ENCODE data around the gene ARCN1. TPM values are rescaled to one million over a fixed set of nuclear protein-coding genes. Genes with fewer than 3 reads are reported as not detected.

ARCN1 gene
- total and polyA plus RNA-seq, 12 donors, result 42.6 to 274 (median 104) TPM

GRCh38 chr11:118529584-118530175, 42.5 kb upstream of the ARCN1 start:
- intact Hi-C loops (cut with DNase I), result no loop called here
- Histone ChIP-seq H3K27ac (no peak overlapping the region), H3K27me3 (no peaks in the 10 kb centered on the region), H3K9me3 (replicated peaks in 1 of 3) (no peaks in the 10 kb centered on the region), H3K36me3 (replicated peaks in 1 of 2) (peaks cover 0 to 2% of the 10 kb centered on the region in 2 donors), H3K4me1 (replicated peaks in 1 of 2) (peaks cover 0 to 15% of the 10 kb centered on the region in 2 donors), H3K4me3 (peak overlapping the region in 1 of 4 donors; percentile 97)
- TF ChIP-seq CTCF (IDR thresholded peaks at IDR 0.05), result no peak
- no peak for DNase-seq
- 77 to 82% (median 79%) methylated on average over 5 of the region's 5 CpGs for WGBS, 4 donors

- H3K4me1 ChIP-seq (replicated peaks in 1 of 2), result peaks cover 0 to 11% of the 10 kb centered on the region in 2 donors
- DNase-seq, result peak in 2 of 7 donors; percentile 31 to 37
- 4 to 22% (median 11%) methylated on average over 6 to 31 of the region's 31 CpGs for WGBS, 4 donors
- peak overlapping the region; percentile 41 to 97 (median 70) for H3K4me3 ChIP-seq
- no peaks in the 10 kb centered on the region for H3K27me3 ChIP-seq
- TF ChIP-seq CTCF (IDR thresholded peaks at IDR 0.05) (no peak), POLR2A (IDR thresholded peaks at IDR 0.05) (no peak)
- peak overlapping the region in 4 of 5 donors; percentile 42 to 87 (median 79) for H3K27ac ChIP-seq
- H3K36me3 ChIP-seq (replicated peaks in 1 of 2), result peaks cover 0 to under 1% of the 10 kb centered on the region in 2 donors
- intact Hi-C loops (cut with DNase I), result no loop called here
- H3K9me3 ChIP-seq (replicated peaks in 1 of 3), result no peaks in the 10 kb centered on the region
Measured at GRCh38 chr11:118530180-118530682, 42.0 kb upstream of the ARCN1 start.

- Histone ChIP-seq H3K36me3 (replicated peaks in 1 of 2) (no peaks in the 10 kb centered on the region), H3K27ac (peak within 1 kb of the TSS in 4 of 5 donors; percentile 42 to 87 (median 79)), H3K27me3 (no peaks in the 10 kb centered on the region), H3K9me3 (replicated peaks in 1 of 3) (no peaks in the 10 kb centered on the region), H3K4me1 (replicated peaks in 1 of 2) (peaks cover 0 to 11% of the 10 kb centered on the region in 2 donors), H3K4me3 (peak within 1 kb of the TSS; percentile 41 to 97 (median 70))
- 0 to 4% (median 2%) methylated on average over 3 to 94 of the region's 94 CpGs for whole genome bisulfite sequencing, 4 donors
- intact Hi-C loops (cut with DNase I), result no loop called here
- peak; percentile 57 to 76 (median 69) for DNase-seq
- no peak for TF ChIP-seq CTCF (IDR thresholded peaks at IDR 0.05)
- TF ChIP-seq POLR2A (IDR thresholded peaks at IDR 0.05), result peak in 1 of 2 donors; percentile 32
Measured at GRCh38 chr11:118530683-118531596, 41.3 kb upstream of the ARCN1 start, which contains the start of gene TMEM25. Gene TMEM25, plus strand, starts transcription at chr11:118531192. Its CDS starts 610 bp downstream, at chr11:118531802.

GRCh38 chr11:118531597-118532084, 40.6 kb upstream of the ARCN1 start:
- Histone ChIP-seq H3K27ac (peak overlapping the region in 3 of 5 donors; percentile 60 to 86 (median 72)), H3K27me3 (no peaks in the 10 kb centered on the region), H3K4me1 (replicated peaks in 1 of 2) (peaks cover 0 to 11% of the 10 kb centered on the region in 2 donors), H3K9me3 (replicated peaks in 1 of 3) (no peaks in the 10 kb centered on the region), H3K4me3 (peak overlapping the region in 2 of 4 donors; percentile 41 to 97), H3K36me3 (replicated peaks in 1 of 2) (no peaks in the 10 kb centered on the region)
- 9 to 24% (median 16%) methylated on average over 5 to 12 of the region's 12 CpGs for WGBS, 4 donors
- intact Hi-C loops (cut with DNase I), result no loop called here
- peak in 1 of 7 donors; percentile 32 for DNase-seq
- no peak for TF ChIP-seq CTCF (IDR thresholded peaks at IDR 0.05)
- no peak for TF ChIP-seq POLR2A (IDR thresholded peaks at IDR 0.05)
